Neural progenitor cell (in vitro differentiated cells): ENCODE results near the gene LRRTM4.

Experiments
- CTCF ChIP-seq: fragments of 200-600 bp; sonication (generic); IDR thresholded peaks from 2 replicates; pipeline ENCODE4 v1.5.1; 2017; ENCODE audit warnings: antibody characterized with exemption, mild to moderate bottlenecking
- EZH2 ChIP-seq: fragments of 200-600 bp; sonication (generic); IDR thresholded peaks from 2 replicates; pipeline ENCODE4 v1.6.1; 2017; ENCODE audit warnings: antibody characterized with exemption, mild to moderate bottlenecking, moderate library complexity
- EZH2phosphoT487 ChIP-seq: fragments of 200-600 bp; sonication (generic); IDR thresholded peaks from 2 replicates; pipeline ENCODE4 v1.6.1; 2017; ENCODE audit warnings: antibody characterized with exemption

GRCh38 chr2:76713312-76713711 is 808.9 kb downstream of the LRRTM4 start:
- TF ChIP-seq CTCF (no peak), EZH2phosphoT487 (no peak), EZH2 (no peak)
